Measurements from ENCODE around the gene UBE2F.

Gene UBE2F

GRCh38 chr2:238069877-238070276 lies 103.1 kb downstream of the UBE2F start:
- no peak for TF ChIP-seq EGR1 (IDR thresholded peaks at IDR 0.05)
- no peak for TF ChIP-seq TEAD4 (IDR thresholded peaks at IDR 0.05)
- TF ChIP-seq RAD21 (IDR thresholded peaks at IDR 0.05; ENCODE audit: low read depth) = no peak
- TF ChIP-seq CEBPB (IDR thresholded peaks at IDR 0.05) = no peak
- no peak for TF ChIP-seq EP300 (IDR thresholded peaks at IDR 0.05; ENCODE audit: borderline replicate concordance)
- no peak for TF ChIP-seq FOXM1 (IDR thresholded peaks at IDR 0.05; ENCODE audit: borderline replicate concordance, low read depth)
- no peak for TF ChIP-seq NFIC (IDR thresholded peaks at IDR 0.05)
- TF ChIP-seq ZBTB7A (IDR thresholded peaks at IDR 0.05; ENCODE audit: low read depth) = no peak
- no peak for TF ChIP-seq TCF12 (IDR thresholded peaks at IDR 0.05; ENCODE audit: low read depth)

- TF ChIP-seq TEAD4 (IDR thresholded peaks at IDR 0.05) (no peak), EGR1 (IDR thresholded peaks at IDR 0.05) (no peak), NFIC (IDR thresholded peaks at IDR 0.05) (no peak), CREB1 (IDR thresholded peaks at IDR 0.05; ENCODE audit: low read depth) (no peak), CEBPB (IDR thresholded peaks at IDR 0.05) (no peak), USF1 (IDR thresholded peaks at IDR 0.05) (no peak)
These were observed 108.6 kb downstream of the UBE2F start for GRCh38 chr2:238075397-238075796.

GRCh38 chr2:238077292-238077691 lies 110.5 kb downstream of the UBE2F start:
- TF ChIP-seq CEBPB (IDR thresholded peaks at IDR 0.05) = 0 out of 2 replicates have a peak, but pooled peaks have one; percentile 42
- TF ChIP-seq YY1 (IDR thresholded peaks at IDR 0.05; ENCODE audit: low read depth) = no peak

GRCh38 chr2:238079874-238080327 lies 113.1 kb downstream of the UBE2F start:
- TF ChIP-seq USF1 (IDR thresholded peaks at IDR 0.05) (no peak), NFIC (IDR thresholded peaks at IDR 0.05) (no peak), RAD21 (IDR thresholded peaks at IDR 0.05; ENCODE audit: low read depth) (no peak), FOXM1 (IDR thresholded peaks at IDR 0.05; ENCODE audit: borderline replicate concordance, low read depth) (no peak), REST (IDR thresholded peaks at IDR 0.05; ENCODE audit: low read depth) (no peak), EP300 (IDR thresholded peaks at IDR 0.05; ENCODE audit: borderline replicate concordance) (no peak), TAF1 (IDR thresholded peaks at IDR 0.05; ENCODE audit: low read depth) (no peak), MAX (IDR thresholded peaks at IDR 0.05) (no peak), EGR1 (IDR thresholded peaks at IDR 0.05) (no peak)

GRCh38 chr2:238080518-238080917 lies 113.7 kb downstream of the UBE2F start:
- TF ChIP-seq MAX (IDR thresholded peaks at IDR 0.05) = no peak
- TF ChIP-seq NFIC (IDR thresholded peaks at IDR 0.05) = no peak
- TF ChIP-seq USF1 (IDR thresholded peaks at IDR 0.05) = no peak
- no peak for TF ChIP-seq CEBPB (IDR thresholded peaks at IDR 0.05)
- no peak for TF ChIP-seq TAF1 (IDR thresholded peaks at IDR 0.05; ENCODE audit: low read depth)

GRCh38 chr2:238081150-238081549 lies 114.3 kb downstream of the UBE2F start:
- TF ChIP-seq NFIC (IDR thresholded peaks at IDR 0.05) (peak; percentile 43; the same call in 1 of the 2 replicates), CEBPB (IDR thresholded peaks at IDR 0.05) (no peak)

GRCh38 chr2:238081561-238081960 lies 114.7 kb downstream of the UBE2F start:
- no peak for TF ChIP-seq CEBPB (IDR thresholded peaks at IDR 0.05)
- no peak for TF ChIP-seq MAX (IDR thresholded peaks at IDR 0.05)
- no peak for TF ChIP-seq CREB1 (IDR thresholded peaks at IDR 0.05; ENCODE audit: low read depth)
- no peak for TF ChIP-seq EGR1 (IDR thresholded peaks at IDR 0.05)
- no peak for TF ChIP-seq TAF1 (IDR thresholded peaks at IDR 0.05; ENCODE audit: low read depth)
- TF ChIP-seq TEAD4 (IDR thresholded peaks at IDR 0.05) = no peak
- no peak for TF ChIP-seq TCF12 (IDR thresholded peaks at IDR 0.05; ENCODE audit: low read depth)
- TF ChIP-seq USF1 (IDR thresholded peaks at IDR 0.05) = no peak
- TF ChIP-seq ZBTB7A (IDR thresholded peaks at IDR 0.05; ENCODE audit: low read depth) = no peak
- TF ChIP-seq REST (IDR thresholded peaks at IDR 0.05; ENCODE audit: low read depth) = no peak
- no peak for TF ChIP-seq RAD21 (IDR thresholded peaks at IDR 0.05; ENCODE audit: low read depth)
- TF ChIP-seq YY1 (IDR thresholded peaks at IDR 0.05; ENCODE audit: low read depth) = no peak
- TF ChIP-seq FOXM1 (IDR thresholded peaks at IDR 0.05; ENCODE audit: borderline replicate concordance, low read depth) = no peak
- no peak for TF ChIP-seq NFIC (IDR thresholded peaks at IDR 0.05)

All from Ishikawa (cell line).